HepG2 (cell line): Measurements from ENCODE around the gene DIRAS1. TPM values are rescaled to one million over a fixed set of nuclear protein-coding genes. Genes with fewer than 3 reads are reported as not detected.

Experiments
- DZIP1 ChIP-seq: sonication (generic); formaldehyde crosslinking; IDR thresholded peaks from 2 replicates; pipeline ENCODE4 v1.5.0; 2020; ENCODE audit warnings: mild to moderate bottlenecking, missing genetic modification reagents
- HMGXB3 ChIP-seq: sonication (generic); formaldehyde crosslinking; IDR thresholded peaks from 2 replicates; pipeline ENCODE4 v1.4.0; 2020; ENCODE audit warnings: missing genetic modification reagents, borderline replicate concordance
- NCOA5 ChIP-seq: sonication (generic); formaldehyde crosslinking; IDR thresholded peaks from 2 replicates; pipeline ENCODE4 v1.4.0; 2020; ENCODE audit warnings: missing genetic modification reagents
- ZNF121 ChIP-seq: sonication (generic); formaldehyde crosslinking; IDR thresholded peaks from 2 replicates; pipeline ENCODE4 v1.5.0; 2020; ENCODE audit warnings: mild to moderate bottlenecking, missing genetic modification reagents
- ZNF230 ChIP-seq: sonication (generic); formaldehyde crosslinking; IDR thresholded peaks from 2 replicates; pipeline ENCODE4 v1.4.0; 2020; ENCODE audit warnings: mild to moderate bottlenecking, missing genetic modification reagents
- ZNF770 ChIP-seq: sonication (generic); formaldehyde crosslinking; IDR thresholded peaks from 2 replicates; pipeline ENCODE4 v1.5.0; 2020; ENCODE audit warnings: mild to moderate bottlenecking, missing genetic modification reagents
- ZNF772 ChIP-seq: sonication (generic); formaldehyde crosslinking; IDR thresholded peaks from 2 replicates; pipeline ENCODE4 v1.5.0; 2020; ENCODE audit warnings: mild to moderate bottlenecking, missing genetic modification reagents
- ZNF782 ChIP-seq: sonication (generic); formaldehyde crosslinking; IDR thresholded peaks from 2 replicates; pipeline ENCODE4 v1.4.0; 2020; ENCODE audit warnings: missing genetic modification reagents, mild to moderate bottlenecking, borderline replicate concordance
- polyA plus RNA-seq, 8 experiments: library from polyadenylated mRNA; depleted of rRNA in 3 of 8; stranded (reverse) in 7 of 8; unstranded in 1 of 8; fragments of >200 nt; fragmentation: Illumina TruSeq in 4 of 8; extraction: Trizol in 4 of 8; gene quantifications; 2 replicates each; pipeline versions ENCODE4 v1.2.1 to v1.2.3, GENCODE V29; 2011 to 2016; ENCODE audit warnings: low read depth in 4 of 8, missing spikeins in 1 of 8, mixed read lengths in 1 of 8; ENCODE audit not compliant: insufficient read depth in 1 of 8
- total RNA-seq, 5 experiments: library from RNA; depleted of rRNA; stranded (reverse); fragments of >200 nt; fragmentation: Illumina TruSeq; extraction: Trizol; gene quantifications; 2 replicates each; pipeline ENCODE4 v1.2.3, GENCODE V29; 2016; ENCODE audit warnings: low read depth in 1 of 5
- TF ChIP-seq, protein P1 (sequence below): sonication (generic); formaldehyde crosslinking; IDR thresholded peaks from 2 replicates; pipeline ENCODE4 v1.4.0; 2020; ENCODE audit warnings: missing genetic modification reagents
- TF ChIP-seq, protein P2 (sequence below): sonication (generic); formaldehyde crosslinking; IDR thresholded peaks from 2 replicates; pipeline ENCODE4 v1.5.0; 2020; ENCODE audit warnings: missing genetic modification reagents
- TF ChIP-seq, protein P3 (sequence below): sonication (generic); formaldehyde crosslinking; IDR thresholded peaks from 2 replicates; pipeline ENCODE4 v1.5.0; 2020; ENCODE audit warnings: missing genetic modification reagents, mild to moderate bottlenecking, borderline replicate concordance

Gene DIRAS1
- total and polyA plus RNA-seq, 2 of the 13 experiments (the other 11 are each of a cell fraction or from before 2014, with no cell fraction given), result 0.97 to 1.8 TPM

DNA sequence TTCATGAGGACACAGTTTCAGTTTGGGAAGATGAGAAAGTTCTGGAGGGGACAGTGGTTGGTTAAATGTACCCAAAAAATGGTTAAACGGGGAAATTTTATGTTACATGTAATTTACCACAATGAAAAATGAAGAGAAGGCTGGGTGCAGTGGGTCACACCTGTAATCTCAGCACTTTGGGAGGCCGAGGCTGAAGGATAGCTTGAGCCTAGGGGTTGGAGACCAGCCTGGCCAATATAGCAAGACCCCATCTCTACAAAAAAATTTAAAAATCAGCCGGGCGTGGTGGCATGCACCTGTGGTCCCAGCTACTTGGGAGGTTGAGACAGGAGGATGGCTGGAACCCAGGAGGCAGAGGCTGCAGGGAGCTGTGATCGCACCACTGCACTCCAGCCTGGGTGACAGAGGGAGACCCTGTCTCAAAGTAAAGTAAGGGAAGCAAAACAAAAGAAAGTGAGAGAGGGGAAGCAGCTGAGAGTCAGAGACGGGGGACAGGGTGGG is 35.9 kb downstream of the DIRAS1 start (continued):
- TF ChIP-seq, protein P1, sequence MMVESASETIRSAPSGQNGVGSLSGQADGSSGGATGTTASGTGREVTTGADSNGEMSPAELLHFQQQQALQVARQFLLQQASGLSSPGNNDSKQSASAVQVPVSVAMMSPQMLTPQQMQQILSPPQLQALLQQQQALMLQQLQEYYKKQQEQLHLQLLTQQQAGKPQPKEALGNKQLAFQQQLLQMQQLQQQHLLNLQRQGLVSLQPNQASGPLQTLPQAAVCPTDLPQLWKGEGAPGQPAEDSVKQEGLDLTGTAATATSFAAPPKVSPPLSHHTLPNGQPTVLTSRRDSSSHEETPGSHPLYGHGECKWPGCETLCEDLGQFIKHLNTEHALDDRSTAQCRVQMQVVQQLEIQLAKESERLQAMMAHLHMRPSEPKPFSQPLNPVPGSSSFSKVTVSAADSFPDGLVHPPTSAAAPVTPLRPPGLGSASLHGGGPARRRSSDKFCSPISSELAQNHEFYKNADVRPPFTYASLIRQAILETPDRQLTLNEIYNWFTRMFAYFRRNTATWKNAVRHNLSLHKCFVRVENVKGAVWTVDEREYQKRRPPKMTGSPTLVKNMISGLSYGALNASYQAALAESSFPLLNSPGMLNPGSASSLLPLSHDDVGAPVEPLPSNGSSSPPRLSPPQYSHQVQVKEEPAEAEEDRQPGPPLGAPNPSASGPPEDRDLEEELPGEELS (CRISPR knock-in tag), result no peak
- TF ChIP-seq, protein P2, sequence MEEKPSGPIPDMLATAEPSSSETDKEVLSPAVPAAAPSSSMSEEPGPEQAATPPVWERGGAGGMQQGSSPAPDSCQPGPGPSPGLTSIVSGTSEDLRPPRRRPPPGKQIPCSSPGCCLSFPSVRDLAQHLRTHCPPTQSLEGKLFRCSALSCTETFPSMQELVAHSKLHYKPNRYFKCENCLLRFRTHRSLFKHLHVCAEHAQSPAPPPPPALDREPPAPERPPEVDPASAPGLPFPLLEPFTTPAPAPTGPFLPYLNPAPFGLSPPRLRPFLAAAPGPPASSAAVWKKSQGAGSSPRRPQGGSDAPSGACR (CRISPR knock-in tag), result no peak
- TF ChIP-seq ZNF770 (CRISPR knock-in tag) (peak; percentile 71), ZNF121 (CRISPR knock-in tag) (peak; percentile 94), HMGXB3 (CRISPR knock-in tag) (0 out of 2 replicates have a peak, but pooled peaks have one; percentile 7), DZIP1 (CRISPR knock-in tag) (0 out of 2 replicates have a peak, but pooled peaks have one; percentile 23), ZNF772 (no peak), ZNF782 (CRISPR knock-in tag) (no peak), NCOA5 (CRISPR knock-in tag) (no peak), ZNF230 (CRISPR knock-in tag) (no peak)
- TF ChIP-seq, protein P3, sequence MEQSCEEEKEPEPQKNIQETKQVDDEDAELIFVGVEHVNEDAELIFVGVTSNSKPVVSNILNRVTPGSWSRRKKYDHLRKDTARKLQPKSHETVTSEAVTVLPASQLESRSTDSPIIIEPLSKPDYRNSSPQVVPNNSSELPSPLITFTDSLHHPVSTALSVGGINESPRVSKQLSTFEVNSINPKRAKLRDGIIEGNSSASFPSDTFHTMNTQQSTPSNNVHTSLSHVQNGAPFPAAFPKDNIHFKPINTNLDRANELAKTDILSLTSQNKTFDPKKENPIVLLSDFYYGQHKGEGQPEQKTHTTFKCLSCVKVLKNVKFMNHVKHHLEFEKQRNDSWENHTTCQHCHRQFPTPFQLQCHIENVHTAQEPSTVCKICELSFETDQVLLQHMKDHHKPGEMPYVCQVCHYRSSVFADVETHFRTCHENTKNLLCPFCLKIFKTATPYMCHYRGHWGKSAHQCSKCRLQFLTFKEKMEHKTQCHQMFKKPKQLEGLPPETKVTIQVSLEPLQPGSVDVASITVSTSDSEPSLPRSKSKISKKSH (CRISPR knock-in tag), result no peak
